HL-60 (cell line): ENCODE data around the gene FAM83C.

ENCODE experiments used
- CTCF ChIP-seq: IDR thresholded peaks from one replicate; pipeline ENCODE4 v1.5.1; 2011; ENCODE audit warnings: low read length, control low read depth, inconsistent platforms; ENCODE audit not compliant: insufficient read depth
- POLR2AphosphoS5 ChIP-seq: IDR thresholded peaks from 2 replicates; pipeline ENCODE4 v1.6.1; 2012; ENCODE audit warnings: low read depth
- REST ChIP-seq: IDR thresholded peaks from 2 replicates; pipeline ENCODE4 v1.6.1; 2012; ENCODE audit warnings: low read depth; ENCODE audit not compliant: insufficient replicate concordance

- TF ChIP-seq CTCF (no peak), POLR2AphosphoS5 (no peak), REST (no peak)
Observed at GRCh38 chr20:35275741-35276251, 16.4 kb downstream of the FAM83C start.
